Measurements from ENCODE around the gene GSTM4.

GSTM4 gene

GRCh38 chr1:109655615-109656519 lies at the start of gene GSTM4:
Gene GSTM4 (plus strand): TSS chr1:109656099. CDS start chr1:109656390, 291 bp downstream.
- DNase-seq (ENCODE audit: low spot score), result peak; percentile 79

GRCh38 chr1:109609881-109610280 lies 46.0 kb upstream of the GSTM4 start:
- no peak for DNase-seq (ENCODE audit: low spot score)

- DNase-seq (ENCODE audit: low spot score), result no peak
Observed at GRCh38 chr1:109610609-109611307, 45.1 kb upstream of the GSTM4 start.

- no peak for DNase-seq (ENCODE audit: low spot score)
Observed at GRCh38 chr1:109611308-109611990, 44.5 kb upstream of the GSTM4 start.

- no peak for DNase-seq (ENCODE audit: low spot score)
Observed at GRCh38 chr1:109613361-109614147, 42.3 kb upstream of the GSTM4 start.

- DNase-seq (ENCODE audit: low spot score), result no peak
Observed at GRCh38 chr1:109615879-109616278, 40.0 kb upstream of the GSTM4 start.

GRCh38 chr1:109616391-109616790 lies 39.5 kb upstream of the GSTM4 start:
- no peak for DNase-seq (ENCODE audit: low spot score)

- DNase-seq (ENCODE audit: low spot score), result no peak
Observed at GRCh38 chr1:109617291-109617801, 38.6 kb upstream of the GSTM4 start.

GRCh38 chr1:109618661-109619575 lies 37.0 kb upstream of the GSTM4 start:
- no peak for DNase-seq (ENCODE audit: low spot score)

GRCh38 chr1:109619576-109620400 lies 36.1 kb upstream of the GSTM4 start, which contains the start of the genes AMPD2 and GNAT2:
Gene AMPD2 (plus strand): TSS chr1:109619837. CDS start chr1:109621176, 1,339 bp downstream.
Gene GNAT2 (minus strand): TSS chr1:109619616. CDS start chr1:109612870, 6,746 bp downstream.
- DNase-seq (ENCODE audit: low spot score), result peak; percentile 85

- peak; percentile 9 for DNase-seq (ENCODE audit: low spot score)
Observed at GRCh38 chr1:109620401-109620791, 35.5 kb upstream of the GSTM4 start.

- peak; percentile 74 for DNase-seq (ENCODE audit: low spot score)
Observed at GRCh38 chr1:109620841-109621286, 35.0 kb upstream of the GSTM4 start.

- no peak for DNase-seq (ENCODE audit: low spot score)
Observed at GRCh38 chr1:109621379-109622136, 34.3 kb upstream of the GSTM4 start.

- no peak for DNase-seq (ENCODE audit: low spot score)
Observed at GRCh38 chr1:109622137-109622892, 33.6 kb upstream of the GSTM4 start.

GRCh38 chr1:109622895-109623294 lies 33.0 kb upstream of the GSTM4 start:
- DNase-seq (ENCODE audit: low spot score), result no peak

GRCh38 chr1:109623601-109624161 lies 32.2 kb upstream of the GSTM4 start:
- no peak for DNase-seq (ENCODE audit: low spot score)

All from LoVo (cell line).